A549 (cell line): ENCODE data around the gene BCAS3.

Source experiments
- CEBPB ChIP-seq, 2 experiments: fragments of >200 bp in 1 of 2; sonication (Bioruptor Twin) in 1 of 2; formaldehyde crosslinking in 1 of 2; IDR thresholded peaks; 2 replicates each; pipeline ENCODE4 v1.6.1; 2012 to 2016
- CHD2 ChIP-seq: fragments of 150-350 bp; IDR thresholded peaks from 2 replicates; pipeline ENCODE4 v1.6.1; 2014; ENCODE audit warnings: low read length; ENCODE audit not compliant: partially characterized antibody
- HOXA7 ChIP-seq: fragments of 250-450 bp; sonication (Bioruptor Pico); IDR thresholded peaks from 2 replicates; pipeline ENCODE4 v1.5.0; 2020; ENCODE audit warnings: mild to moderate bottlenecking, moderate library complexity
- HOXB5 ChIP-seq: fragments of 250-450 bp; sonication (Bioruptor Pico); IDR thresholded peaks from 2 replicates; pipeline ENCODE4 v1.5.0; 2020; ENCODE audit warnings: mild to moderate bottlenecking, moderate library complexity
- KDM1A ChIP-seq: fragments of 200-600 bp; sonication (generic); IDR thresholded peaks from 2 replicates; pipeline ENCODE4 v1.6.1; 2016; ENCODE audit warnings: low read depth, mild to moderate bottlenecking
- POLR2A ChIP-seq: IDR thresholded peaks from 2 replicates; pipeline ENCODE4 v1.6.1; 2012; ENCODE audit warnings: mild to moderate bottlenecking, low read length
- RCOR1 ChIP-seq: fragments of 150-350 bp; IDR thresholded peaks from 2 replicates; pipeline ENCODE4 v1.6.1; 2014; ENCODE audit warnings: antibody characterized with exemption, low read length, low read depth
- TF ChIP-seq, protein P1 (sequence below): IDR thresholded peaks from 2 replicates; pipeline ENCODE4 v1.6.1; 2012
- TF ChIP-seq, protein P2 (sequence below): fragments of >200 bp; sonication (Bioruptor Twin); formaldehyde crosslinking; IDR thresholded peaks from 3 replicates; pipeline ENCODE4 v1.5.1; 2016
- TF ChIP-seq, protein P3 (sequence below): fragments of 200-600 bp; sonication (generic); IDR thresholded peaks from 2 replicates; pipeline ENCODE4 v1.6.1; 2016; ENCODE audit warnings: antibody characterized with exemption, mild to moderate bottlenecking, moderate library complexity
- TF ChIP-seq, protein P4 (sequence below): IDR thresholded peaks from 2 replicates; pipeline ENCODE4 v1.6.1; 2012

DNA sequence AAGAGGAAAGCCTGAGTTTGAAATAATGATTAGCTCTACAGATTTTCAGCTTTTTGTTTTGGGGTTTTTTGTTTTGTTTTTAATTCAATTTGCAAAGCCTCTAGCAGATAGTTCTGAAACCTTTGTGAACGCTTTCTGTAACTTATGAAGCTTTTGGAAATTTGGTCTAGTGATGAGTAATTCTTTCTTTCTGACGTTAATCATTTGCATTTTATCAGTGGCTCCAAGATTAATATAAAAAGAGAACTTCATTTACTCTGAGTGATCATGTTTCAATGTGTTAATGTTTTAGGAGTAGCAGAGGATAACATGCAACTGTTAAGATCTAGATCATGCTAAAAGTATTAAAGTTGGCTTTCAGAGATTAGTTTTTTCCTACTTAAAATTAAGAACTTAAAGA, 561.7 kb downstream of the BCAS3 start:
- no peak for TF ChIP-seq POLR2A
- no peak for TF ChIP-seq KDM1A
- TF ChIP-seq, protein P1, sequence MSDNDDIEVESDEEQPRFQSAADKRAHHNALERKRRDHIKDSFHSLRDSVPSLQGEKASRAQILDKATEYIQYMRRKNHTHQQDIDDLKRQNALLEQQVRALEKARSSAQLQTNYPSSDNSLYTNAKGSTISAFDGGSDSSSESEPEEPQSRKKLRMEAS = no peak
- no peak for TF ChIP-seq CHD2
- no peak for TF ChIP-seq CEBPB (IDR thresholded peaks at IDR 0.05)
- TF ChIP-seq, protein P2, sequence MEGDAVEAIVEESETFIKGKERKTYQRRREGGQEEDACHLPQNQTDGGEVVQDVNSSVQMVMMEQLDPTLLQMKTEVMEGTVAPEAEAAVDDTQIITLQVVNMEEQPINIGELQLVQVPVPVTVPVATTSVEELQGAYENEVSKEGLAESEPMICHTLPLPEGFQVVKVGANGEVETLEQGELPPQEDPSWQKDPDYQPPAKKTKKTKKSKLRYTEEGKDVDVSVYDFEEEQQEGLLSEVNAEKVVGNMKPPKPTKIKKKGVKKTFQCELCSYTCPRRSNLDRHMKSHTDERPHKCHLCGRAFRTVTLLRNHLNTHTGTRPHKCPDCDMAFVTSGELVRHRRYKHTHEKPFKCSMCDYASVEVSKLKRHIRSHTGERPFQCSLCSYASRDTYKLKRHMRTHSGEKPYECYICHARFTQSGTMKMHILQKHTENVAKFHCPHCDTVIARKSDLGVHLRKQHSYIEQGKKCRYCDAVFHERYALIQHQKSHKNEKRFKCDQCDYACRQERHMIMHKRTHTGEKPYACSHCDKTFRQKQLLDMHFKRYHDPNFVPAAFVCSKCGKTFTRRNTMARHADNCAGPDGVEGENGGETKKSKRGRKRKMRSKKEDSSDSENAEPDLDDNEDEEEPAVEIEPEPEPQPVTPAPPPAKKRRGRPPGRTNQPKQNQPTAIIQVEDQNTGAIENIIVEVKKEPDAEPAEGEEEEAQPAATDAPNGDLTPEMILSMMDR = no peak
- no peak for TF ChIP-seq HOXB5 (CRISPR knock-in tag)
- TF ChIP-seq, protein P3, sequence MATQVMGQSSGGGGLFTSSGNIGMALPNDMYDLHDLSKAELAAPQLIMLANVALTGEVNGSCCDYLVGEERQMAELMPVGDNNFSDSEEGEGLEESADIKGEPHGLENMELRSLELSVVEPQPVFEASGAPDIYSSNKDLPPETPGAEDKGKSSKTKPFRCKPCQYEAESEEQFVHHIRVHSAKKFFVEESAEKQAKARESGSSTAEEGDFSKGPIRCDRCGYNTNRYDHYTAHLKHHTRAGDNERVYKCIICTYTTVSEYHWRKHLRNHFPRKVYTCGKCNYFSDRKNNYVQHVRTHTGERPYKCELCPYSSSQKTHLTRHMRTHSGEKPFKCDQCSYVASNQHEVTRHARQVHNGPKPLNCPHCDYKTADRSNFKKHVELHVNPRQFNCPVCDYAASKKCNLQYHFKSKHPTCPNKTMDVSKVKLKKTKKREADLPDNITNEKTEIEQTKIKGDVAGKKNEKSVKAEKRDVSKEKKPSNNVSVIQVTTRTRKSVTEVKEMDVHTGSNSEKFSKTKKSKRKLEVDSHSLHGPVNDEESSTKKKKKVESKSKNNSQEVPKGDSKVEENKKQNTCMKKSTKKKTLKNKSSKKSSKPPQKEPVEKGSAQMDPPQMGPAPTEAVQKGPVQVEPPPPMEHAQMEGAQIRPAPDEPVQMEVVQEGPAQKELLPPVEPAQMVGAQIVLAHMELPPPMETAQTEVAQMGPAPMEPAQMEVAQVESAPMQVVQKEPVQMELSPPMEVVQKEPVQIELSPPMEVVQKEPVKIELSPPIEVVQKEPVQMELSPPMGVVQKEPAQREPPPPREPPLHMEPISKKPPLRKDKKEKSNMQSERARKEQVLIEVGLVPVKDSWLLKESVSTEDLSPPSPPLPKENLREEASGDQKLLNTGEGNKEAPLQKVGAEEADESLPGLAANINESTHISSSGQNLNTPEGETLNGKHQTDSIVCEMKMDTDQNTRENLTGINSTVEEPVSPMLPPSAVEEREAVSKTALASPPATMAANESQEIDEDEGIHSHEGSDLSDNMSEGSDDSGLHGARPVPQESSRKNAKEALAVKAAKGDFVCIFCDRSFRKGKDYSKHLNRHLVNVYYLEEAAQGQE = no peak
- no peak for TF ChIP-seq HOXA7 (CRISPR knock-in tag)
- no peak for TF ChIP-seq RCOR1
- TF ChIP-seq, protein P4, sequence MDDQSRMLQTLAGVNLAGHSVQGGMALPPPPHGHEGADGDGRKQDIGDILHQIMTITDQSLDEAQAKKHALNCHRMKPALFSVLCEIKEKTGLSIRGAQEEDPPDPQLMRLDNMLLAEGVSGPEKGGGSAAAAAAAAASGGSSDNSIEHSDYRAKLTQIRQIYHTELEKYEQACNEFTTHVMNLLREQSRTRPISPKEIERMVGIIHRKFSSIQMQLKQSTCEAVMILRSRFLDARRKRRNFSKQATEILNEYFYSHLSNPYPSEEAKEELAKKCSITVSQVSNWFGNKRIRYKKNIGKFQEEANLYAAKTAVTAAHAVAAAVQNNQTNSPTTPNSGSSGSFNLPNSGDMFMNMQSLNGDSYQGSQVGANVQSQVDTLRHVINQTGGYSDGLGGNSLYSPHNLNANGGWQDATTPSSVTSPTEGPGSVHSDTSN = no peak
